GM03348 (cell line): Measurements from ENCODE around the gene PDAP1.
A peak's percentile ranks its signal among the peaks of the same experiment; 100 is the strongest.
"Not testable (repeated sequence)": the region's sequence is repeated elsewhere in the genome, so short reads cannot be mapped to it uniquely, and the experiment has no call there.

Experiments used
- DNase-seq: peaks from one replicate; pipeline ENCODE4 v3.0.0; 2012; ENCODE audit warnings: low spot score

PDAP1 gene

DNA sequence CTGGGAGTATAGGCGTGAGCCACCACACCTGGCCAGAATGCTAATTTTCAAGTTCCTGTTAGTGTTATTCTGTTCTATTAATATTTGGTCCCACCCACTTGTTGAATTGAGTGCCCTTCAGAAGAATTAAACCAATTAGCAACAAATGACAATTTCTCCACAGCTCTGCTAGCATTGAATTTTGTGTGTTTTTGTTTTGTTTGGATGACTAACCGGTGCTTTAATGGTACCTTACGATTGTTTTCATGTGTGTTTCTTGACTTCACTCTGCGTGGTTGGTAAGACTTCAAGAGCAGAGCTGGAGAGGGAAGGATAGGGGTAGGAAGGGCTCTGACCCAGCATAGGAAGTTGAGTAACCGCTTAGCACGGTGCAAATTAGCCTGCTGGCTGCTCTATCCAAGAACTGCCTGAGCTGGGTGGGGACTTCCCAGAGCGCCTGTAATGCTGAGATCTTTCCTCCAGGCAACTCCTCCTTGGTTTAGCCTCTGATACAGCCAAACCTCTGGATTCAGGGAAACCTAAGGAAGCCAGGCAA lies 29.3 kb downstream of the PDAP1 start:
- peak; percentile 93 for DNase-seq

GRCh38 chr7:99375070-99375807 lies 33.2 kb downstream of the PDAP1 start:
- DNase-seq, result peak; percentile 95

GRCh38 chr7:99374111-99375064 lies 34.0 kb downstream of the PDAP1 start, which contains the start of gene ARPC1B:
Gene ARPC1B, plus strand, starts transcription at chr7:99374730. Its CDS starts 10,985 bp downstream, at chr7:99385715.
- DNase-seq, result peak; percentile 98

GRCh38 chr7:99373091-99374066 lies 35.0 kb downstream of the PDAP1 start:
- no peak for DNase-seq

DNA sequence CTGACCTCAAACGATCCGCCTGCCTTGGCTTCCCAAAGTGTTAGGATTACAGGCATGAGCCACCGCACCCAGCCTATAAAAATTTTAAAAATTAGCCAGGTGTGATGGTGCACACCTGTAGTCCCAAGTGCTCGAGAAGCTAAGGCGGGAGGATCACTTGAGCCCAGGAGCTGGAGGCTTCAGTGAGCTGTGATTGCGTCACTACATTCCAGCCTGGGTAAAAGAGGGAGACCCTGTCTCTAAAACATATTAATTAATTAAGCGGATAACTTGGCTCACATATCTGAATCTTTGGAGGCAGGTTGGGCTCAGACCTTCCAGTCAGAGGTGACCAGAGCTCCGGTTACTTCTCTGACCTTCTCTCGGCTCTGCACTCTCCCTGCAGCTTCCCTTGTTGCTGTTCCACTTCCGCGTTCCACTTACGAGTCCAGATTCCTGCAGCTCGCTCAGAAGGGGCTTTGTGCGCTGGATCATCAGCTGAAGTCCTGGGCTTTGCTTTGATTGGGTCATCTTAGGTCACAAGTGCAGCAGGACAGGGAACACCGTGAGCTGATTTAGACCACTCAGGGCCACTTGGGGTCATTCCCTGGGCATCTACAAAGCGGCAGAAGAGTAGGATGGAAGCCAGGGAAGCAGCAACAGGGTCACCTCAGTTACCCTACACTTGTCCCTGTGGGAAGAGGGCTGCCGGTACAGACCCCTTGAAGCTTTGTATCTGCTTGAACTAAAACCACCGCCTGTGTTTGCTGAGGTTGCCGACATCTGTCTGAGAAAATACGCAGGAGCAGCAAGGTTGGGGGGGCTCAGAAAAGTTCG lies 35.9 kb downstream of the PDAP1 start:
- peak; percentile 64 for DNase-seq

DNA sequence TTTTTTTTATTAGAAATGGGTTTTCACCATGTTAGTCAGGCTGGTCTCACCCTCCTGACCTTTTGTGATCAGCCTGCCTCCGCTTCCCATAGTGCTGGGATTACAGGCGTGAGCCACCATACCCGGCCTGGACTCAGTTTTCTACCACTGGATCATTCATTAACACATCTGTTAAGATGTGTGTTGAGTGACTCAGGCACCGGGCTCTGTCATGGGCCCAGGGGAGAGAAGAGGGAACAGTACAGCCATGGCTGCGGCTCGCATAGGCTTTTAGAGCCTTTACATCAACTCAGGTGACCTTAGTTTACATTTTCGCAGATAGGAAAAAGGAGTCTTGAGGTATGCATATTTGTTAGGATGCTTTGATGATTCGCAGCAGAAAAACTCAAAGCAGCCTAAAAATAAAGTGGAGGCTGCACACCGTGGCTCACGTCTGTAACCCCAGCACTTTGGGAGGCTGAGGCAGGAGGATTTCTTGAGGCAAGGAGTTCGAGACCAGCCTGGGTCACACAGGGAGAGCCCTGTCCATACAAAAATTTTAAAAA lies 36.9 kb downstream of the PDAP1 start:
- no peak for DNase-seq

- peak; percentile 53 for DNase-seq
These were observed 38.5 kb downstream of the PDAP1 start for GRCh38 chr7:99369767-99370391.

GRCh38 chr7:99368750-99369389 lies 39.5 kb downstream of the PDAP1 start:
- no peak for DNase-seq

GRCh38 chr7:99366646-99367045 lies 41.8 kb downstream of the PDAP1 start:
- DNase-seq, result no peak

- peak; percentile 40 for DNase-seq
These were observed 42.9 kb downstream of the PDAP1 start for GRCh38 chr7:99365318-99366141.

DNA sequence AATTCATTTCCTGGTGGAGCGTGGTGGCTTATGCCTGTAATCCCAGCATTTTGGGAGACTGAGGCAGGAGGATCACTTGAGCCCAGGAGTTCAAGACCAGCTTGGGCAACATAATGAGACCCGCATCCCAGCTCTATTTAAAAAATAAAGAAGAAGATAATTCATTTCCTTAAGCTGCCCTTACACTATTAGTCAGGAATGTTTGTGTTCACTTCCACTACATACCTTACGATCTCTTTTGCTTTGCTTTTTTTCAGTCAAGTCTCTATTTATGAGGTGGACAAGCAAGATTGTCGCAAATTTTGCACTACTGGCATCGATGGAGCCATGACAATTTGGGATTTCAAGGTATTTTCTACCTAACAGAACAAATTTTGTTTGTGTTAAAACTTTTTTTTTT lies 45.1 kb downstream of the PDAP1 start:
- no peak for DNase-seq

- peak; percentile 65 for DNase-seq
These were observed 45.6 kb downstream of the PDAP1 start for GRCh38 chr7:99362801-99363200.

DNA sequence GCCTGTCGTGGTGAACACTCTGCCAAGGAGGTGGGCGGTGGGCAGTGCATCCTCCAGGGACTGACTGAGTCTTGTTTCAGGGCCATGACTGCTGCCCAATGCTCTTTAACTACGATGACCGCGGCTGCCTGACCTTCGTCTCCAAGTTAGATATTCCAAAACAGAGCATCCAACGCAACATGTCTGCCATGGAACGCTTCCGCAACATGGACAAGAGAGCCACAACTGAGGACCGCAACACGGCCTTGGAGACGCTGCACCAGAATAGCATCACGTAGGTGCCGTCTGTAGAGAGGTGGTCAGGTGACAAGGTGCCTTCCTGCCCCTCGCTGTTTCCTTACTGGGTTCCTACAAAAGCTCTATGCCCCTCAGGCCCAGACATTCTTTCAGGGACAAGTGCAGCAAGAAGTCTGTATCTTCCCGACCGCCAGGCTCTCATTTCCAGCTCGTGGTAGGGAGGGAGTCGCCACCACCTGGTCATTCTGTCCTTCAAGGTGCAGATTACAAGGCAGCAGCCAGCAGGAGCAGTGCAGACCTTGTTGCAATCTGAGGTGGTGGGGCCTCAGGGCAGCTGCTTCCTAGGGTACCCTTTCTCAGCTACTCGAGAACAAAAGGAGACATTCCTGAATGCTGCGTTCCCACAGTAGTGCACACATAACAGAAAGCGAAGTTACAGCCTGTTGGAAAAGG lies 48.8 kb downstream of the PDAP1 start:
- DNase-seq, result no peak

- not testable (repeated sequence) for DNase-seq
These were observed 49.9 kb downstream of the PDAP1 start for GRCh38 chr7:99358521-99358920.

GRCh38 chr7:99357701-99358490 lies 50.5 kb downstream of the PDAP1 start:
- DNase-seq, result no peak

- DNase-seq, result no peak
These were observed 53.3 kb downstream of the PDAP1 start for GRCh38 chr7:99355098-99355497.

DNA sequence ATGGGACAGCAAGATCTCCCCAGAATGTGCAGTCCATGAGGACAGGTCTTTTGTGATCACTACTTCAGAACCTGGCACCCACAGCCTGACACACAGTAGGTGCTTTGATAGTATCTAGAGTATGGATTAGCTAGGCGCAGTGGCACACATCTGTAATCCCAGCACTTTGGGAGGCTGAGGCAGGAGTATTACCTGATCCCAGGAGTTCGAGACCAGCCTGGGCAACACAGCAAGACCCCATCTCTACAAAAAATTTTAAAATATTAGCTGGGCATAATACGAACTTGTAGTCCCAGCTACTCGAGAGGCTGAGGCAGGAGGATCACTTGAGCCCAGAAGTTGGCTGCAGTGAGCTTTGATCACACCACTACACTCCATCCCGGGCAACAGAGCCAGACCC lies 56.1 kb downstream of the PDAP1 start:
- no peak for DNase-seq
